Measurements from ENCODE around the gene IQCB1. TPM values are rescaled to one million over a fixed set of nuclear protein-coding genes. Genes with fewer than 3 reads are reported as not detected.
A peak's percentile ranks its signal among the peaks of the same experiment; 100 is the strongest.
"Not testable (repeated sequence)": the region's sequence is repeated elsewhere in the genome, so short reads cannot be mapped to it uniquely, and the experiment has no call there.

Gene IQCB1
- total RNA-seq, 3 donors from 2014 or later = 37.8 to 43.4 (median 40.3) TPM

DNA sequence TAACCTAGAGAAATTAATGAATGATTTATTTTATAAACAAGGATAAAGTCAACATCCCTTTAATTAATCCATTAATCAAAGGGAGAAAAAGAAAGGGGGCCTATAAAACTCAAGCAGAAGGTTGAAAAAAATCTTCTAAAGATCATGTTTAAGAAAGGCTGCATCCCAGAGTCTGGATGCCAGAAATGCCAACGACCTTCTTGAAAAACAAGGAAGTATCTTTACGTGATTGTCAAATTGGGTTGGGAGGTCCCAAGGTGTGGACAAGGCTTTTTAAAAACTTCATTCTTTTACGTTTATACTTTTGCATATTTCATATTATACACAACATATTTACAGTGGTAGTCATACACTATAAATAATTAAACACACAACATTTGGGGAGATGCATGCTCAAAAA lies 86.9 kb downstream of the IQCB1 start:
- no peaks in the 10 kb centered on the region for H3K36me3 Mint-ChIP-seq (ENCODE audit: insufficient read depth)
- H3K4me1 Mint-ChIP-seq (ENCODE audit: low read depth) = peaks cover 7% of the 10 kb centered on the region
- ATAC-seq = no peak

DNA sequence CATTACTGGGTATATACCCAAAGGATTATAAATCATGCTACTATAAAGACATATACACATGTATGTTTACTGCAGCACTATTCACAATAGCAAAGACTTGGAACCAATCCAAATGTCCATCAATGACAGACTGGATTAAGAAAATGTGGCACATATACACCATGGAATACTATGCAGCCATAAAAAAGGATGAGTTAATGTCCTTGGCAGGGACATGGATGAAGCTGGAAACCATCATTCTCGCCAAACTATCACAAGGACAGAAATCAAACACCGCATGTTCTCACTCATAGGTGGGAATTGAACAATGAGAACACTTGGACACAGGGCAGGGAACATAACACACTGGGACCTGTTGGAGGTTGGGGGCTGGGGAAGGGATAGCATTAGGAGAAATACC lies 91.8 kb downstream of the IQCB1 start:
- H3K4me1 Mint-ChIP-seq (ENCODE audit: low read depth) = peaks cover 25% of the 10 kb centered on the region
- peaks cover 14% of the 10 kb centered on the region for H3K36me3 Mint-ChIP-seq (ENCODE audit: insufficient read depth)
- DNase-seq; H3K9me3 Mint-ChIP-seq; H3K27me3 Mint-ChIP-seq (ENCODE audit: low read depth); H3K4me3 Mint-ChIP-seq; ATAC-seq: not testable (repeated sequence)

More for the DNA sequence above, 86.9 kb downstream of the IQCB1 start:
- no peak overlapping the region for H3K4me3 Mint-ChIP-seq
- H3K9me3 Mint-ChIP-seq = no peaks in the 10 kb centered on the region
- DNase-seq = no peak
- peaks cover 2% of the 10 kb centered on the region for H3K27me3 Mint-ChIP-seq (ENCODE audit: low read depth)

DNA sequence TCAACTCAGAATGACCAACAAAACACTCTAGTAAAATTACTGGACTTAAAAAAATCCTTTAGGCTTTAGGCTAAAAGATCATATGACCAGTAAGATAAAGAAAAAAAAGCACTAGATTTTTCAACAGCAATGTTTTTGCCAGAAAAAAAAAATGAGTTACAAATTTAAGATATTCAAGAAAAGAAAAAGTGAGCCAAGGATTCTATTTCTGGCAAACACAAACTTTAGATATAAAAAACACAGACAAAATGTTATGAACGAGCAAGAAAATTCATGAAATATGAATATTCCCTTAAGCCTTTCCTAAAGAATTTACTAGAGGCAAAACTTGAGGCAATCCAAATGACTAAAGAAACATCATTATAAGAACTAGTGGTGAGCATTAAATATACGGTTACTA lies 94.0 kb downstream of the IQCB1 start:
- no peak for DNase-seq
- Mint-ChIP-seq H3K36me3 (ENCODE audit: insufficient read depth) (peaks cover 22% of the 10 kb centered on the region), H3K9me3 (no peaks in the 10 kb centered on the region), H3K4me1 (ENCODE audit: low read depth) (peaks cover 27% of the 10 kb centered on the region), H3K4me3 (no peak overlapping the region), H3K27me3 (ENCODE audit: low read depth) (no peaks in the 10 kb centered on the region)
- no peak for ATAC-seq

DNA sequence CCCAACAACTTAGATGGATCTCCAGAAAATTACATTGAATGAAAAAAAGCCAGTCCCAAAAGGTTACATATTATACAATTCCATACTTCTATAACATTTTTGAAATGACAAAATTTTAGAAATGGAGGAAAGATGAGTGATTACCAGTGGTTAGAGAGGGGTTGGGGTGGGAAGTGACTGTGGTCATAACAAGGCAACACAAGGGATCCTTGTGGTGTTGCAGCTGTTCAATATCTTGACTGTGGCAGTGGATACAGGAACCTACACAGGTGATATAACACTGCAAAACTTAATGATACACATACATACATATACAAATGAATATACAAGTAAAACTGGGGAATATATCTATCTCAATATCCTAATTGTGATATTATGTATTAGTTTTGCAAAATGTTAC lies 95.0 kb downstream of the IQCB1 start:
- H3K4me1 Mint-ChIP-seq (ENCODE audit: low read depth) = peaks cover 31% of the 10 kb centered on the region
- H3K36me3 Mint-ChIP-seq (ENCODE audit: insufficient read depth) = peaks cover 22% of the 10 kb centered on the region
- no peaks in the 10 kb centered on the region for H3K27me3 Mint-ChIP-seq (ENCODE audit: low read depth)
- no peak overlapping the region for H3K4me3 Mint-ChIP-seq
- ATAC-seq (no peak), DNase-seq (no peak)
- H3K9me3 Mint-ChIP-seq = no peaks in the 10 kb centered on the region

DNA sequence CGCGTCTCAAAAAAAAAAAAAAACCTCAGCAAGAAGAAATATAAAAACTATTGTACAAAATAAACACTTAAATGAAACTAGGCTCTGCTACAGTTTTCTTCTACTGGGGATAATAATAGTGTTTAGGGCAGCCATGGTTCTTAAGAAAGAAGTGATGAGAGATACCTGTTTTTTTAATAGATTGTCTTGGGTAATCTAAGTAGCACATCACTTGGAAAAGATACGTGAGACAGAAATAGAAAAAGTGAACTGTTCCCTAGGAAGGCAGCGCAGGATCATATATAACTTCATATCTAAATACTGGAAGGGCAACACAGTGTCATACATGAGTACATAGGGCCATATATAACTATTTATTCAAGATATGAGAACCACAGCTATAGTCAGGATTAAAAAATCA lies 97.2 kb downstream of the IQCB1 start:
- H3K4me1 Mint-ChIP-seq (ENCODE audit: low read depth) = peaks cover 36% of the 10 kb centered on the region

DNA sequence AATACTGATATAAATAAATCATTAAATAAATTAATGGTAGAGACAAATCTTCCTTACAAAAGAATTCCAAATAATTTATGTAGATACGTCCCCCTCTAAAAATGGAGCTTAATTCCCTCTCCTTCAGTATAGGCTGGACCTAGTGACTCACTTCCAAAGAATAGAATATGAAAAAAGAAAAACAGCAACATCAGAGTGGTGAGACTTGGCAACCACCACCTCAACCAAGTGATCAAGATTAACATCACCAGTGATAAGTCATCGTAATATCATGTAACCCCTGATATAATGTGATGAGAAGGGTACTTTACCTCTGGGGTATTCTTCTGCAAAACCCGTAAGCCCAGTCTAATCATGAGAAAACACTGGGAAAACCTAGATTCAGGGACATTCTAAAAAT lies 98.7 kb downstream of the IQCB1 start:
- H3K36me3 Mint-ChIP-seq (ENCODE audit: insufficient read depth) = peaks cover 18% of the 10 kb centered on the region
- peak; percentile 67 to 71 for ATAC-seq
- peaks cover 40% of the 10 kb centered on the region for H3K4me1 Mint-ChIP-seq (ENCODE audit: low read depth)
- no peaks in the 10 kb centered on the region for H3K27me3 Mint-ChIP-seq (ENCODE audit: low read depth)
- no peak for DNase-seq
- no peak overlapping the region for H3K4me3 Mint-ChIP-seq
- no peaks in the 10 kb centered on the region for H3K9me3 Mint-ChIP-seq

More for the DNA sequence above, 97.2 kb downstream of the IQCB1 start:
- H3K4me3 Mint-ChIP-seq = no peak overlapping the region
- no peaks in the 10 kb centered on the region for H3K27me3 Mint-ChIP-seq (ENCODE audit: low read depth)
- ATAC-seq (no peak), DNase-seq (no peak)
- peaks cover 24% of the 10 kb centered on the region for H3K36me3 Mint-ChIP-seq (ENCODE audit: insufficient read depth)
- H3K9me3 Mint-ChIP-seq = no peaks in the 10 kb centered on the region

DNA sequence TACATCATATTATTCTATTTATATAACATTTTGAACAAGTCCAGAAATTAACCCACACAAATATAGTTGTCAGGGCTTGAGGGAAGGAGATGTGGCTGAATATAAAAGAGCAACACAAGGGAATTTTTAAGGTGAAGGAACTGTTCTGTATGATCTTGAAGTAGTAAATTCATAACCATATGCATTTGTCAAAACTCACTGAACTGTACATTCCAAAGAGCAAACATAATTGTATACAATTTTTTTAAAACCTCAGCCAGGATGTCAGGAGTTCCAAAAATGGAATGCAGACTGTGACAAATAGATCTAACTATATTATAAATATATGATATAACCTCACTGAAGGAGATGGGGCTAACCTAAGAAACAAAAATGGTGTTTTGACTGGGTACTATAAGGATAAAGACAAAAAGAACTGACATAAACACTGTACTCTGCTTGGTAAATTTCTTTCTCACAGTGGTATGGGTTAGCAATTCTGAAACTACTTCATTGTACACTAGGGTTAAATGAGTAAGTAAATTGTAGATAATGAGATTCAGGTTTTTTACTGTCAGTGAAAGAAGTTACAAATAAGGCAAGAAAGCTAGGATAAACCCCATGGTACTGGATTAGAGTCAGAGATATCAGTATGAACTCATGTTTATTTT lies 99.7 kb downstream of the IQCB1 start:
- Mint-ChIP-seq H3K27me3 (ENCODE audit: low read depth) (no peaks in the 10 kb centered on the region), H3K4me3 (no peak overlapping the region), H3K36me3 (ENCODE audit: insufficient read depth) (peaks cover 21% of the 10 kb centered on the region), H3K9me3 (no peaks in the 10 kb centered on the region), H3K4me1 (ENCODE audit: low read depth) (peaks cover 39% of the 10 kb centered on the region)
- ATAC-seq (peak; percentile 84 to 91), DNase-seq (no peak)

DNA sequence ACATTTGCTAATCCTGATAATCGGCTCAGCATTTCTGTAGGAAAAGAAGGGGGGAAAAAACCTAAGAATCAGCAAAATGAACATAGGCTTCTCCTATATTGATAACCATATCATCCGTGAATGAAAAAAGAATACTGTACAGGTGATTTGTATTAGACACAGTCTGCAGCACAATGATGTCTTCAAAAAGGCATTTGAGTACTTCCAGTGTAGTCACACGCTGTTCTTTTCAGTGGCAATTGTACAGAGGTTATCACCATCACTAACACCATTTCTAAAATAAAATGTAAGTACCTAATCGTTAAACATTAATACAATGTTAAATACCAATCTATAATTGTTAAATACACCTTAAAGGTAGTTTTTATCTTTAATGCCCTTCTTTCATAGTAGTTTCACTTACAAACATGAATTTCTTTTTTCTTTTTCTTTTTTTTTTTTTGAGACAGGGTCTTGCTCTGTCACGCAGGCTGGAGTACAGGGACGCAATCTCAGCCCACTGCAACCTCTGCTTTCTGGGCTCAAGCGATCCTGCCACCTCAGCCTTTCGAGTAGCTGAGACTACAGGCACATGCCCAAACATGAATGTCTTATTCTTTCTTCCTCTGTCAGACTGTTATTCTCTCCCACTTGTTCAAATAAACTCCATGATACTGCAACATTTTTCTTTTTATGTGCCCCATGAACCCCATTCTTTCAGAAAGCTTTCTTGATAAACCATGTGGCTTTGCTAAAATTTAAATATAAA lies 103.7 kb downstream of the IQCB1 start:
- peaks cover 19% of the 10 kb centered on the region for H3K4me1 Mint-ChIP-seq (ENCODE audit: low read depth)
- H3K36me3 Mint-ChIP-seq (ENCODE audit: insufficient read depth) = peaks cover 20% of the 10 kb centered on the region
- H3K9me3 Mint-ChIP-seq = no peaks in the 10 kb centered on the region
- H3K4me3 Mint-ChIP-seq = no peak overlapping the region
- ATAC-seq = no peak
- no peak for DNase-seq
- no peaks in the 10 kb centered on the region for H3K27me3 Mint-ChIP-seq (ENCODE audit: low read depth)

DNA sequence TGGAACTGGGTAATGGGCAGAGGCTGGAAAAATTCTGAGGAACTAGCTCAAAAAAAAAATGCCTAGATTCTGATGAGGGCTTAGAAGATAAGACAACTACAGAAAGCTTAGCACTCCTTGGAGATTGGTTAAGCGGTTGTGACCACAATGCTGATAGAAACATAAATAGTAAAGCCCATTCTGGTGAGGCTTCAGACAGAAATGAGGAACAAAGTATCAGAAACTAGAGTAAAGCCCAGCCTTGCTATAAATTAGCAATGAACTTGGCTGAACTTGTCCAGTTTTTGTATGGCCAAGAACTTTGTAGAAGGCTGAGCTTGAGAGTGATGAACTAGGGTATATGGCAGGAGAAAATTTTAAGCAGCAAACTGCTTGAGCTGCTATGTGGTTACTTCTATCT lies 110.7 kb downstream of the IQCB1 start:
- H3K4me1 Mint-ChIP-seq (ENCODE audit: low read depth) = no peaks in the 10 kb centered on the region
- H3K27me3 Mint-ChIP-seq (ENCODE audit: low read depth) = no peaks in the 10 kb centered on the region
- no peak overlapping the region for H3K4me3 Mint-ChIP-seq
- H3K9me3 Mint-ChIP-seq = no peaks in the 10 kb centered on the region
- ATAC-seq = no peak
- no peak for DNase-seq
- peaks cover 58% of the 10 kb centered on the region for H3K36me3 Mint-ChIP-seq (ENCODE audit: insufficient read depth)

DNA sequence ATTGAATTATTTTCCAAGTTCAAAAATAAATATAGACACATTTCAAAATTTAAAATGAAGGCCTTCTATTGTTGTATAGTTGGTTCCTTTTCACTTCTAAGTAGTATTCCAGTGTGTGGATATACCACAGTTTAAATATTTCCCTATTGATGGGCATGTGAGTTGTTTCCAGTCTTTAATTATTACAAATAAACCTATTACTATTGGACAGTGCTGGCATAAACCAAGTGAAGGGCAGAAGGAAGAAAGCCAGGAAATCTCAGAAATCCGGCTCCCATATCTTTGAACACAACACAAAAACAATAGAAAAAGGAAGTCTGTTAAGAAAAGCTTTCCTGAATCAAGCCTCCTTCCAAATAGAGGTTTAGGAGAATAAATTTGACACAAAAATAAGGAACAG lies 111.4 kb downstream of the IQCB1 start:
- peaks cover 58% of the 10 kb centered on the region for H3K36me3 Mint-ChIP-seq (ENCODE audit: insufficient read depth)
- no peak for DNase-seq
- no peak overlapping the region for H3K4me3 Mint-ChIP-seq
- peaks cover 3% of the 10 kb centered on the region for H3K4me1 Mint-ChIP-seq (ENCODE audit: low read depth)
- ATAC-seq = no peak
- no peaks in the 10 kb centered on the region for H3K27me3 Mint-ChIP-seq (ENCODE audit: low read depth)
- H3K9me3 Mint-ChIP-seq = no peaks in the 10 kb centered on the region

DNA sequence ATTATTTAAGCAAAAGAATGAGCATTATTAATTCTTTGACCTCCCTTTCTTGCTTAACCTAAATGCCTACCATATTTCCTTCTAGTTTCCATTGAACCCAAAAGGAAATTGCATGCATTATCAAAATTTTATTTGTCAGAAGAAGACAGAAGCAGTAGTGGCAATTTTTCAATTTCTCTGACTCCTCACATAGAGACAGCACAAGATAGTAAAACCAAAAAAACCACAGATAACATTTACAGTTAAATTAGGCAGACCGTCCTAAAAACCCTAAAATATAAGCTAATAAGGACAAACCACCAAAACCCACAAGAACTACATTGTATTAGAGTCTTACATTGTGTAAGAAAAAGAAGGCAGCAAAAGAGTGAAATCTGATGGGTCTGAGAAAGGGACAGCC lies 112.4 kb downstream of the IQCB1 start:
- peaks cover 13% of the 10 kb centered on the region for H3K4me1 Mint-ChIP-seq (ENCODE audit: low read depth)
- no peaks in the 10 kb centered on the region for H3K27me3 Mint-ChIP-seq (ENCODE audit: low read depth)
- DNase-seq (no peak), ATAC-seq (no peak)
- H3K9me3 Mint-ChIP-seq = no peaks in the 10 kb centered on the region
- peaks cover 61% of the 10 kb centered on the region for H3K36me3 Mint-ChIP-seq (ENCODE audit: insufficient read depth)
- no peak overlapping the region for H3K4me3 Mint-ChIP-seq

DNA sequence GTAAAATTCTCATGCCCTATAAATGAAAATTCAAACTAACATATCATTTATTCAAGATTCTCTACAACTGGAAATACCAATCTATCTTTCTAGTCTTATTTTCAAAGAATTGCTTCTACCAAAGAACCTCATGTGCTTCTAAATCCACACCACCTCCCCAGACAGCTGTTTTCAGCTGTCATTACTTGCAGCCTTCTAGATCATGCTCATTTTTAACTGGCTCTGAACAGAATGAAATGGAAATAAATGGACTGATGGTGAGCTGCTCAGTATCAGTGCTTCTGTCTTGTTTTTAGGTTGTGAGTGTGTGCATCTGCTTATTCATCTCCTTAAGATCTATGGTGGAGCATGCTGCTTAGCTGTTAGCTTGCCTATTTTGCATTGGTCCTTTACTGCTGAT lies 114.7 kb downstream of the IQCB1 start:
- Mint-ChIP-seq H3K27me3 (ENCODE audit: low read depth) (no peaks in the 10 kb centered on the region), H3K4me3 (no peak overlapping the region), H3K9me3 (no peaks in the 10 kb centered on the region), H3K4me1 (ENCODE audit: low read depth) (peaks cover 17% of the 10 kb centered on the region), H3K36me3 (ENCODE audit: insufficient read depth) (peaks cover 59% of the 10 kb centered on the region)
- DNase-seq (no peak), ATAC-seq (no peak)

Data from activated T-cell treated with anti-CD3 and anti-CD28 coated beads, Interleukin-2, amount 50 U/mL, for 4 hours (primary cell).